ENCODE measurements around the gene SCD5.

The SCD5 gene

DNA sequence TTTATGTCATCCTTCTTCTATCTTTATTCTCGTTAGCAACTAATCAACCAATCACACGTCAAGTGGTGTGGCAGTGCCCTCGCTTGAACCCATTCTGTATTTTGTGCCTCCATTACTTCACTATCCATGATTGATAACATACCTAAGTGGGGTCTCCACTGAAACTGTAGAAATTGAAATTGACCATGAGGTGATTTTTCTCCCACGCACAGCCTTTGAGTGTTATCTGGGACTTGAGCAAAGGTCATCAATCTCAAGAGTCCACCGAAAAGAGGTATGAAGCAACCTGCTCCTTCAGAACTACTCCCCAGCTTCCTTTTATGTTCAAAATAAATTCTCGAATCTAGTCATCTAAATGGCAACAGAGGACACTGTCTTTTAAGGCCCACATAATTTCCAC, 111.1 kb downstream of the SCD5 start:
- ChIA-PET CTCF (interaction anchor here (1.1 to 1.4 kb wide), 2 partner anchors 17 to 19 kb away, joined by 3 read pairs; no protein-coding TSS in a partner anchor), POLR2A (no interaction called here)
- DNase-seq (ENCODE audit: extremely low spot score) = no peak
- TF ChIP-seq, protein P1, sequence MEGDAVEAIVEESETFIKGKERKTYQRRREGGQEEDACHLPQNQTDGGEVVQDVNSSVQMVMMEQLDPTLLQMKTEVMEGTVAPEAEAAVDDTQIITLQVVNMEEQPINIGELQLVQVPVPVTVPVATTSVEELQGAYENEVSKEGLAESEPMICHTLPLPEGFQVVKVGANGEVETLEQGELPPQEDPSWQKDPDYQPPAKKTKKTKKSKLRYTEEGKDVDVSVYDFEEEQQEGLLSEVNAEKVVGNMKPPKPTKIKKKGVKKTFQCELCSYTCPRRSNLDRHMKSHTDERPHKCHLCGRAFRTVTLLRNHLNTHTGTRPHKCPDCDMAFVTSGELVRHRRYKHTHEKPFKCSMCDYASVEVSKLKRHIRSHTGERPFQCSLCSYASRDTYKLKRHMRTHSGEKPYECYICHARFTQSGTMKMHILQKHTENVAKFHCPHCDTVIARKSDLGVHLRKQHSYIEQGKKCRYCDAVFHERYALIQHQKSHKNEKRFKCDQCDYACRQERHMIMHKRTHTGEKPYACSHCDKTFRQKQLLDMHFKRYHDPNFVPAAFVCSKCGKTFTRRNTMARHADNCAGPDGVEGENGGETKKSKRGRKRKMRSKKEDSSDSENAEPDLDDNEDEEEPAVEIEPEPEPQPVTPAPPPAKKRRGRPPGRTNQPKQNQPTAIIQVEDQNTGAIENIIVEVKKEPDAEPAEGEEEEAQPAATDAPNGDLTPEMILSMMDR (IDR thresholded peaks at IDR 0.05; ENCODE audit: control extremely low read depth, extremely low read depth, low read depth, missing control alignments) = no peak

DNA sequence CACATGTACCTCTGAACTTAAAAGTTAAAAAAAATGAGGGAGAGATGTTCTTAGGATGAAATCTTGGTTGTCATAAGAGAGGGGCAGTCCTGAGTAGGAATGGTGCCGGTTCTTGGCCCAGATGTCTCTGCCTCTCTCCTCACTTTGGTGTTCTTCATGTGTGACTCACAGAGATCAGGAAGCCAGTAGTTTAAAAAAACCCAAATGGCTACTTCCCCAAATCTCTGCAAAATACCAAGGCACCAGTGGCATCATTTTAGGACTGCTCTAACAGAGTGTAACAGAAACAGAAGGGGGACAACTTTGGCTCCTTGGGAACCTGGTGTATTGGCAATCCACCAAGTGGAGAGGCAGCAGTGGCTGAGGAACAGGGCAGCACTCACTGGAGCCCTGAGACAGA, 116.8 kb downstream of the SCD5 start:
- DNase-seq (ENCODE audit: extremely low spot score) = no peak
- POLR2A ChIA-PET = no interaction called here
- CTCF ChIA-PET = no interaction called here
- TF ChIP-seq, protein P1 (IDR thresholded peaks at IDR 0.05; ENCODE audit: control extremely low read depth, extremely low read depth, low read depth, missing control alignments) = no peak

DNA sequence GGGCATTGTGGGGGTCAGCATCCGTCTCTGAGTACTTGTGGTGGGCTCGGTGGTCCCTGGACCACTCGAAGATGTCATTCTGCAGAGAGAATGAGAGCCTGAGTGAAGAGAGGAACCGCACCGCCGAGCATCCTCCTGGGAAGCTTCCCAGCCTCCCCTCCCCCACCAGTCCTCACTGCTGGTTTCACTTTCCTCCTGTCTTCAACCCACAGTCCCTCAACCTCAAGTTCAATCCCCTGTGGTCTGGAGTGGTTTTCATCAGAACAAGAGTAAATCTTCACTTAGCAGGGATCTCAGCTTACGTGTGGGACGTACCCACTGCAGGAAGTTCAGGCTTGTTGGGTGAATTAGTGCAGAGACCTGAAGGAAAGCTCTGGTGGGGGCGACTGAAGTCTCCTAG, 117.8 kb downstream of the SCD5 start:
- ChIA-PET CTCF (no interaction called here), POLR2A (no interaction called here)
- no peak for DNase-seq (ENCODE audit: extremely low spot score)
- TF ChIP-seq, protein P1 (IDR thresholded peaks at IDR 0.05; ENCODE audit: control extremely low read depth, extremely low read depth, low read depth, missing control alignments) = no peak

DNA sequence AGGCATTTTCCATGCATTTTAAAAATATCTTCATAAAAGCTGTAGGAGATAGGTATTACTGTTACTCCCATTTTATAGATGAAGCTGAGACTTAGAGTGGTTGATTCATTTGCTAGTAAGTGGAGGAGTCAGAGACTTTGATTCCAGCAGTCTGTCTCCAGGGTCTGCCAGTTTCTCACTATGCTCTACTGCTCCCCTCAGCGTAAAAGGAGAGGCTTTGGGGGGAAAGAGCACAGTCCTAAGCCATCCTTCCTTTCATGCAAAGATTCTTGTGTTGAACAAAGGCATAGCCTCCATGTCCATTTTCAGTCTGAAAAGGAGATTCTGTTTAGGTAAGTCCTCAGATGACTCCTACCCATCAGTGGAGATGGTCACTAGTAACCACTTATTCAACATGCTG, 119.1 kb downstream of the SCD5 start:
- ChIA-PET CTCF (no interaction called here), POLR2A (no interaction called here)
- TF ChIP-seq, protein P1 (IDR thresholded peaks at IDR 0.05; ENCODE audit: control extremely low read depth, extremely low read depth, low read depth, missing control alignments) = no peak
- DNase-seq (ENCODE audit: extremely low spot score) = no peak

DNA sequence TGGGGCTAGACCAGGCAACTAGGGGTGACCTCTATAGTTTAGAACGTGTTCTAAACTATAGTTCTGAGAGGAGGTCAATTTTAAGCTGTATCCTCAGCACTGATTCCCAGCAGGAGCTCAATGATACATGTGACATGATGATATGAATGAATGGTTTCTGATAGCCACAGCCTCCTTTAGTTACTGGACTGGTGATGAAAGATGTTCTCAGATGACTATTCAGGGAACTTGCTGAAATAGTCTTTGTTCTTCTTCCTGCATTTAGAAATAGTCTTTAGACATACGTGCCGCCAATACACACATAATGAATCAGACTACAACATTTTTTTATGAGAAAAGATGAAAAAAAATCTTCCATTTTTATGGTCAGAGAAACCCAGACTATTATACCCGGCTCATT, 120.5 kb downstream of the SCD5 start:
- TF ChIP-seq, protein P1 (IDR thresholded peaks at IDR 0.05; ENCODE audit: control extremely low read depth, extremely low read depth, low read depth, missing control alignments) = no peak
- ChIA-PET POLR2A (no interaction called here), CTCF (no interaction called here)

DNA sequence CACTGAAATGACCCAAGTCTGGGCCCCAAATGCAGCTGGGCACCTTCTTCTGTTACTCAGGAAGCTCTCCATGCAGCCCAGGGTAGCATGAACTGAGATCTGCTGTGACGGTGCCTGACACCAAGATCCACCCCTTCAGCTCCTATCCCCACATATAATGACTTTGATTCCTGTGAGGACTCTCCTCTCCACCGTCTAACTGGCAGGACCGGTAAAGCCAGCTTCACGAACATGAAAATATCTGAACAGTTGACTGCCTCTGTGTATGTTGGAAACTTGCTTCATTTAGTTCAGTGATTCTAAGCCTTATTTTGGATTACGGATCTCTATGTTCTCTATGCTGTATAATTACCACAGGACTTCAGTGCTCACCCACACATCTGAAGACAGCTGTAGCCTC, 121.3 kb downstream of the SCD5 start:
- TF ChIP-seq, protein P1 (IDR thresholded peaks at IDR 0.05; ENCODE audit: control extremely low read depth, extremely low read depth, low read depth, missing control alignments) = no peak
- no peak for DNase-seq (ENCODE audit: extremely low spot score)
- ChIA-PET CTCF (interaction anchor here (1.8 kb wide), 1 partner anchor 10 kb away, joined by 4 read pairs; no protein-coding TSS in a partner anchor), POLR2A (no interaction called here)

More for the DNA sequence above, 120.5 kb downstream of the SCD5 start:
- DNase-seq (ENCODE audit: extremely low spot score) = no peak

Data from GM10248 (cell line).